GM23338 (cell line): ENCODE data around the gene NUP214. TPM values are rescaled to one million over a fixed set of nuclear protein-coding genes. Genes with fewer than 3 reads are reported as not detected.

ENCODE experiments used
- ATAC-seq: fragments of 200-7000 bp; cut with Tn5 transposase; 3 replicates; pipeline ENCODE4 v1.9.1; 2020
- DNase-seq: peaks from one replicate; pipeline ENCODE4 v3.0.0-alpha.2; 2015; ENCODE audit warnings: low spot score
- H2AFZ ChIP-seq: fragments of 200-600 bp; sonication (generic); 2 replicates; pipeline ENCODE4 v1.8.0; 2016; ENCODE audit warnings: antibody characterized with exemption, mild to moderate bottlenecking, moderate library complexity
- H3F3A ChIP-seq: fragments of 200-600 bp; sonication (generic); replicated peaks from 2 replicates; pipeline ENCODE4 v1.8.0; 2017; ENCODE audit warnings: antibody characterized with exemption, mixed run types, low read depth
- H3K27ac ChIP-seq: fragments of 200-600 bp; sonication (generic); 2 replicates; pipeline ENCODE4 v1.6.1; 2016; ENCODE audit warnings: low read depth
- H3K27me3 ChIP-seq: fragments of 200-600 bp; sonication (generic); 2 replicates; pipeline ENCODE4 v1.8.0; 2016; ENCODE audit warnings: mild to moderate bottlenecking, mixed run types, moderate library complexity; ENCODE audit not compliant: insufficient read depth
- H3K36me3 ChIP-seq: fragments of 200-600 bp; sonication (generic); 2 replicates; pipeline ENCODE4 v1.8.0; 2016; ENCODE audit warnings: mild to moderate bottlenecking; ENCODE audit not compliant: insufficient read depth
- H3K4me1 ChIP-seq: fragments of 200-600 bp; sonication (generic); 2 replicates; pipeline ENCODE4 v1.8.0; 2016; ENCODE audit warnings: mild to moderate bottlenecking, moderate library complexity; ENCODE audit not compliant: insufficient read depth
- H3K4me2 ChIP-seq: fragments of 200-600 bp; sonication (generic); 2 replicates; pipeline ENCODE4 v1.7.1; 2017; ENCODE audit warnings: mixed run types
- H3K4me3 ChIP-seq: fragments of 200-600 bp; sonication (generic); 2 replicates; pipeline ENCODE4 v1.6.1; 2016; ENCODE audit warnings: mixed run types
- H3K79me2 ChIP-seq: fragments of 200-600 bp; sonication (generic); replicated peaks from 2 replicates; pipeline ENCODE4 v1.8.0; 2017; ENCODE audit warnings: mild to moderate bottlenecking; ENCODE audit not compliant: insufficient read depth
- H3K9me2 ChIP-seq: fragments of 200-600 bp; sonication (generic); 2 replicates; pipeline ENCODE4 v1.8.0; 2017; ENCODE audit not compliant: insufficient read depth
- H4K20me1 ChIP-seq: fragments of 200-600 bp; sonication (generic); replicated peaks from 2 replicates; pipeline ENCODE4 v1.8.0; 2017; ENCODE audit warnings: mild to moderate bottlenecking; ENCODE audit not compliant: insufficient read depth
- H3K27ac Mint-ChIP-seq: 2 replicates; pipeline ENCODE4 v1.8.0; 2020; ENCODE audit warnings: inconsistent platforms, mild to moderate bottlenecking, moderate library complexity, mixed read lengths
- H3K27me3 Mint-ChIP-seq: 3 replicates; pipeline ENCODE4 v1.8.0; 2022; ENCODE audit warnings: low read depth, mild to moderate bottlenecking, moderate library complexity, mixed read lengths, inconsistent platforms; ENCODE audit not compliant: insufficient read depth, poor library complexity
- H3K36me3 Mint-ChIP-seq: 3 replicates; pipeline ENCODE4 v1.8.0; 2021; ENCODE audit warnings: low read depth, mild to moderate bottlenecking, inconsistent platforms, moderate library complexity, mixed read lengths
- H3K4me1 Mint-ChIP-seq: 3 replicates; pipeline ENCODE4 v1.8.0; 2020; ENCODE audit warnings: mild to moderate bottlenecking, inconsistent platforms, mixed read lengths
- H3K4me3 Mint-ChIP-seq: 3 replicates; pipeline ENCODE4 v1.8.0; 2021; ENCODE audit warnings: moderate library complexity, mild to moderate bottlenecking, inconsistent platforms, mixed read lengths
- H3K9me3 Mint-ChIP-seq: 3 replicates; pipeline ENCODE4 v1.8.0; 2020; ENCODE audit warnings: moderate library complexity, mild to moderate bottlenecking, inconsistent platforms, mixed read lengths
- ETS1 ChIP-seq: IDR thresholded peaks from 2 replicates; pipeline ENCODE4 v1.6.1; 2016; ENCODE audit warnings: antibody characterized with exemption
- EZH2 ChIP-seq: fragments of 200-600 bp; sonication (generic); IDR thresholded peaks from one replicate; pipeline ENCODE4 v1.8.0; 2017; ENCODE audit warnings: antibody characterized with exemption, mild to moderate bottlenecking, low read depth; ENCODE audit not compliant: unreplicated experiment
- JUNB ChIP-seq: IDR thresholded peaks from one replicate; pipeline ENCODE4 v1.6.1; 2016; ENCODE audit warnings: antibody characterized with exemption; ENCODE audit not compliant: unreplicated experiment
- NANOG ChIP-seq: IDR thresholded peaks from 2 replicates; pipeline ENCODE4 v1.6.1; 2016; ENCODE audit warnings: antibody characterized with exemption, borderline replicate concordance
- POLR2AphosphoS5 ChIP-seq: IDR thresholded peaks from 2 replicates; pipeline ENCODE4 v1.6.1; 2016; ENCODE audit warnings: antibody characterized with exemption, low read depth
- REST ChIP-seq: IDR thresholded peaks from one replicate; pipeline ENCODE4 v1.6.1; 2018; ENCODE audit warnings: antibody characterized with exemption; ENCODE audit not compliant: unreplicated experiment
- ZNF331 ChIP-seq: fragments of 250-450 bp; sonication (Bioruptor Pico); IDR thresholded peaks from 2 replicates; pipeline ENCODE4 v1.5.0; 2020; ENCODE audit warnings: low read depth, mild to moderate bottlenecking, moderate library complexity
- ZNF462 ChIP-seq: fragments of 250-450 bp; sonication (Bioruptor Pico); IDR thresholded peaks from 2 replicates; pipeline ENCODE4 v1.5.0; 2020; ENCODE audit warnings: mild to moderate bottlenecking, moderate library complexity
- polyA plus RNA-seq: library from polyadenylated mRNA; unstranded; fragments of >200 nt; fragmentation: Nextera tagmentation; extraction: Ambion mirVana; gene quantifications from 2 replicates; pipeline ENCODE4 v1.2.1, GENCODE V29; 2016
- total RNA-seq: library from RNA; depleted of rRNA; stranded (reverse); fragments of >200 nt; shearing (Covaris generic); gene quantifications from 2 replicates; pipeline ENCODE4 v1.2.3, GENCODE V29; 2014

Gene NUP214
- total and polyA plus RNA-seq, 2 experiments from 2014 or later = 36.0 to 57.0 TPM

GRCh38 chr9:131254626-131255025, 129.2 kb downstream of the NUP214 start (continued):
- TF ChIP-seq ETS1 = no peak
- TF ChIP-seq REST = no peak
- no peak for TF ChIP-seq EZH2

- Mint-ChIP-seq H3K36me3 (no peaks in the 10 kb centered on the region; the same call in 2 of the 3 replicates), H3K4me3 (no peak overlapping the region), H3K27ac (no peak overlapping the region), H3K9me3 (no peaks in the 10 kb centered on the region), H3K27me3 (peaks cover 12% of the 10 kb centered on the region), H3K4me1 (peaks cover 22% of the 10 kb centered on the region)
- Histone ChIP-seq H3K27ac (no peak overlapping the region), H3K4me1 (no peaks in the 10 kb centered on the region), H3K9me2 (no peaks in the 10 kb centered on the region), H4K20me1 (no peaks in the 10 kb centered on the region), H3K27me3 (no peaks in the 10 kb centered on the region), H2AFZ (peak overlapping the region; percentile 98), H3K4me2 (no peak overlapping the region), H3F3A (0 out of 2 replicates have a peak, but pooled peaks cover 13% of the 10 kb centered on the region), H3K36me3 (no peaks in the 10 kb centered on the region), H3K79me2 (no peaks in the 10 kb centered on the region), H3K4me3 (no peak overlapping the region)
- ATAC-seq (no peak), DNase-seq (no peak)
- no peak for TF ChIP-seq POLR2AphosphoS5
- TF ChIP-seq REST = no peak
- no peak for TF ChIP-seq JUNB
- no peak for TF ChIP-seq ZNF462
- TF ChIP-seq ZNF331 (CRISPR knock-in tag) = no peak
- TF ChIP-seq NANOG = no peak
- TF ChIP-seq ETS1 = no peak
These were observed 130.4 kb downstream of the NUP214 start for GRCh38 chr9:131255676-131256197.
